AG04450 (cell line): ENCODE measurements around the gene KCTD15. TPM values are rescaled to one million over a fixed set of nuclear protein-coding genes. Genes with fewer than 3 reads are reported as not detected.

Experiments used
- CTCF ChIA-PET: fragments of 300-600, 350-600 bp; formaldehyde crosslinking; extraction: SDS; loops from one replicate; lab custom pipeline; 2022; ENCODE audit warnings: antibody characterized with exemption, inconsistent platforms; lab: Charles Lee
- POLR2A ChIA-PET: fragments of 350-600 bp; formaldehyde crosslinking; extraction: SDS; loops from one replicate; lab custom pipeline; 2021; ENCODE audit warnings: antibody characterized with exemption, inconsistent platforms; lab: Yijun Ruan, JAX
- DNase-seq: peaks from one replicate; pipeline ENCODE4 v3.0.0-alpha.2; 2011; ENCODE audit warnings: low read depth, low spot score
- H3K27ac ChIP-seq: one replicate; pipeline ENCODE4 v1.5.1; 2012; ENCODE audit warnings: low read depth, low read length, control low read depth
- H3K27me3 ChIP-seq: one replicate; pipeline ENCODE4 v1.6.0; 2012; ENCODE audit warnings: low read length; ENCODE audit not compliant: control insufficient read depth, insufficient read depth
- H3K4me3 ChIP-seq: 2 replicates; pipeline ENCODE4 v1.5.1; 2011; ENCODE audit warnings: mild to moderate bottlenecking, low read depth, low read length, control low read depth
- H3K9me3 ChIP-seq: 2 replicates; pipeline ENCODE4 v1.5.1; 2012; ENCODE audit warnings: low read length; ENCODE audit not compliant: control insufficient read depth, insufficient read depth
- polyA plus RNA-seq: library from polyadenylated mRNA; depleted of rRNA; stranded (reverse); fragments of >200 nt; gene quantifications from 2 replicates; pipeline ENCODE4 v1.2.3, GENCODE V29; 2011
- TF ChIP-seq, protein P1 (sequence below): IDR thresholded peaks from 2 replicates; pipeline ENCODE4 v1.5.1; 2011; ENCODE audit warnings: low read depth, low read length, control low read depth, inconsistent platforms

Gene KCTD15
- polyA plus RNA-seq, 1 experiment, result 15.6 TPM

DNA sequence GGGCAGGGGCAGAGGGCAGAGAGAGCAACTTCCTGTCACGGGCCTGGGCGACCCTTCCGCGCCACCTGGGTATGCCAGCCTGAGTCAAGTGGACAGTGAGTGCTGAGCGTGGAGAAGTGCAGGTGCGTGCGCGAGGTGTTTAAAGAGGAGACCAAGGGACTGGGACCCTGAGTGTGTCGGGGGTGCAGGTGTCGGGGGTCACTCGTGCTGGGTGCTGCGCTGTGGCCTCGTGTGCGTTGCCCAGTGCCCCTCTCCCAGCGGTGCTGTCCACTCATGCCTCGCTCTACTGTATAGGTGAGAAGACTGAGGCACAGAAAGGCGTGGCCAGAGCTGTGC, 18.9 kb upstream of the KCTD15 start:
- Histone ChIP-seq H3K27ac (no peak overlapping the region), H3K4me3 (no peak overlapping the region), H3K27me3 (peaks cover 11% of the 10 kb centered on the region), H3K9me3 (no peaks in the 10 kb centered on the region; the same call in 1 of the 2 replicates)
- DNase-seq, result no peak
- ChIA-PET POLR2A (interaction anchor here (1.0 kb wide), 1 partner anchor 20 kb away, joined by 6 read pairs; no protein-coding TSS in a partner anchor), CTCF (interaction anchor here (0.6 to 5.5 kb wide), 50 partner anchors 8 to 829 kb away, joined by 3 to 132 read pairs (median 4); no protein-coding TSS in a partner anchor)
- TF ChIP-seq, protein P1, sequence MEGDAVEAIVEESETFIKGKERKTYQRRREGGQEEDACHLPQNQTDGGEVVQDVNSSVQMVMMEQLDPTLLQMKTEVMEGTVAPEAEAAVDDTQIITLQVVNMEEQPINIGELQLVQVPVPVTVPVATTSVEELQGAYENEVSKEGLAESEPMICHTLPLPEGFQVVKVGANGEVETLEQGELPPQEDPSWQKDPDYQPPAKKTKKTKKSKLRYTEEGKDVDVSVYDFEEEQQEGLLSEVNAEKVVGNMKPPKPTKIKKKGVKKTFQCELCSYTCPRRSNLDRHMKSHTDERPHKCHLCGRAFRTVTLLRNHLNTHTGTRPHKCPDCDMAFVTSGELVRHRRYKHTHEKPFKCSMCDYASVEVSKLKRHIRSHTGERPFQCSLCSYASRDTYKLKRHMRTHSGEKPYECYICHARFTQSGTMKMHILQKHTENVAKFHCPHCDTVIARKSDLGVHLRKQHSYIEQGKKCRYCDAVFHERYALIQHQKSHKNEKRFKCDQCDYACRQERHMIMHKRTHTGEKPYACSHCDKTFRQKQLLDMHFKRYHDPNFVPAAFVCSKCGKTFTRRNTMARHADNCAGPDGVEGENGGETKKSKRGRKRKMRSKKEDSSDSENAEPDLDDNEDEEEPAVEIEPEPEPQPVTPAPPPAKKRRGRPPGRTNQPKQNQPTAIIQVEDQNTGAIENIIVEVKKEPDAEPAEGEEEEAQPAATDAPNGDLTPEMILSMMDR, result no peak

DNA sequence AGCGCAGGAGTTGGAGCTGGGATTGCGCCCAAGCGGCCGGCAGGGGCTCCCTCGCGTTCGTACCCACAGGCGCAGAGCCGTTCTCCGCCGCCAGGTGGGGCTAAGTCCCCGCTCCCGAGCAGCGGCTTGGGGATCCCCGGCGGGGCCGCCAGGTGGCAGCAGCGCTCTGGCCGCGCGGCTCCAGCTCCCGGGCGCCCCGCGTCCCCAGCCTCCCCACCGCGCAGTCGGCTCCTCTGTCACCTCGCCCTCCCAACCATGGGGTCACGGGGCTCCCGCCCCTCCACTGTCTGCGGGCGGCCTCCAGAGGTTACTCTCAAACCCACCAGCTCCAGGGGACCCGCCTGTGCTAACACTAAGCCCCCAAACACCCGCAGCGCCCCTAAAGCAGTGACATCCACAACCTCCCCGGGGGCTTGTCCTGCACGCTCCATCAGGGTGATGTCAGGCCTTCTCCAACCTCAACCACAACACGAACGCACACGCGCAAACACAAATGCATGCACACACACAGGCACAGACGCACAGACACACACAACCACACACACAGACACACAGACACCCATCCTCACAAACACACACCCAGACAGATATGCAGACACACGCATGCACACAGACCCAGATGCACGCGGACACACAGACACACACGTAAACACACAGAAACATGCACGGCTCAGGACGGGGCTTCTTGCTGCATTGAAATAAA, 18.4 kb upstream of the KCTD15 start:
- Histone ChIP-seq H3K27me3 (peaks cover 11% of the 10 kb centered on the region), H3K27ac (peak overlapping the region; percentile 11), H3K4me3 (no peak overlapping the region), H3K9me3 (no peaks in the 10 kb centered on the region; the same call in 1 of the 2 replicates)
- DNase-seq, result no peak
- ChIA-PET CTCF (interaction anchor here (0.6 to 5.5 kb wide), 52 partner anchors 9 to 830 kb away, joined by 3 to 132 read pairs (median 4); no protein-coding TSS in a partner anchor), POLR2A (interaction anchor here (1.0 kb wide), 1 partner anchor 20 kb away, joined by 6 read pairs; no protein-coding TSS in a partner anchor)
- TF ChIP-seq, protein P1, result peak; percentile 100

DNA sequence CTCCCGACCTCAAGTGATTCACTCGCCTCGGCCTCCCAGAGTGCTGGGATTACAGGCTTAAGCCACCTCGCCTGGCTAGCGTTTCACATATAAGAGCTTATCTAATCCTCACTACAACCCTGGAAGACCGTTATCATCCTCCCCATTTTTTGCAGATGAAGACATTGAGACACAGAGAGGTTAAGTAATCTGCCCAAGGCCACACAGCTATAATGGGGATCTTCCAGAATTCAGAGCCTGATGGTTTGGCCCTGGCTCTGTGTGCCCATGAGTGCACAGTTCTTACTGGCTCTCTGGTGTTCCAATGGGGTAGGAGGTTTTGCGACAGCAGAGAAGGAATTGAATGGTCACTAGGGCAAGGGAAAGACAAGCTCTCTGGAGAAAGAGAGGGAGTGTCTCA, 16.8 kb upstream of the KCTD15 start:
- Histone ChIP-seq H3K27ac (no peak overlapping the region), H3K9me3 (no peaks in the 10 kb centered on the region; the same call in 1 of the 2 replicates), H3K27me3 (peaks cover 7% of the 10 kb centered on the region), H3K4me3 (no peak overlapping the region)
- CTCF ChIA-PET, result interaction anchor here (0.6 to 5.5 kb wide), 7 partner anchors 9 to 346 kb away, joined by 3 to 132 read pairs (median 4); no protein-coding TSS in a partner anchor
- TF ChIP-seq, protein P1, result no peak
- no peak for DNase-seq
- POLR2A ChIA-PET, result no interaction called here

DNA sequence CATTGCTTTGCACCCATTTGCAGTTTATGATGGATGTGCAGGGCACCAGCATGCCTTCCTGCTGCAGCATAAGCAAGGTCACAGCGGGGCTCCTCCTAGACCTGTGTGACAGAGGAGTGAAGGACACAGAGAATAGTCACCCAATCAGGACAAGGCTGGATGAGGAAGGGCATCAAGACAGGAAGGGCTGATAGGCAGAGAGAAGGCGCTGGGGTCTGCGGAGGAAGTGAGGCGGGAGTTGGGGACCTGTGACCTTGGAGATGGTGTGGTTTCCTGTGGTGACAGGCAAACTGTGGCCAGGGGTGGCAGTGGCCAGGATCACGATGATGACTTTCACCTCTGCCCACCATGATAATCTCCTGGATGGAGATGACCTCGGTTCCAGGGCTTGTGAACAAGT, 16.4 kb upstream of the KCTD15 start:
- Histone ChIP-seq H3K4me3 (no peak overlapping the region), H3K27ac (no peak overlapping the region), H3K9me3 (no peaks in the 10 kb centered on the region; the same call in 1 of the 2 replicates), H3K27me3 (peaks cover 7% of the 10 kb centered on the region)
- TF ChIP-seq, protein P1, result no peak
- no peak for DNase-seq
- CTCF ChIA-PET, result interaction anchor here (0.6 to 5.5 kb wide), 6 partner anchors 9 to 345 kb away, joined by 3 to 132 read pairs (median 33); no protein-coding TSS in a partner anchor
- POLR2A ChIA-PET, result no interaction called here

DNA sequence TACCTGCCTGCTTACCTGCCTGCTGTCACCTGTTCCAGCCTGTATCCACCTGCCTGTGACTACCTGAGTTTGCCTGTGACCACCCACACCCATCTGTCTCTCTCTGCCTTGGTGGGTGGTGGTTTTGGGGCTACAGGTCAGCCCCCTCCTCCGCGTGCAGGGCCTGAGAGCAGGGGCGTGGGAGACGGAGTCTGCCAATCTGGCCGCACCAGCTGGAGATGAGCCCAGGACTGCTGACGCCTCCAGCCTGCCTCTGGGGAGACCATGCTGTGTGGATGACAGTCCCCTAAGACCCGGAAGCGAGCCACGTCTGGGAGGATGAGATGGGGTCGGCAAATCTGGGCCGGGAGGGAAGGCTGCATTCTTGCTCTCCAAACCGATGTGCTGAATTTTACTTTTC, 15.9 kb upstream of the KCTD15 start:
- DNase-seq, result no peak
- no peak overlapping the region for H3K4me3 ChIP-seq
- ChIA-PET CTCF (interaction anchor here (2.1 to 5.5 kb wide), 2 partner anchors 14 to 217 kb away, joined by 9 to 132 read pairs; no protein-coding TSS in a partner anchor), POLR2A (no interaction called here)
- TF ChIP-seq, protein P1, result no peak
- H3K27ac ChIP-seq, result no peak overlapping the region
- H3K27me3 ChIP-seq, result peaks cover 7% of the 10 kb centered on the region
- H3K9me3 ChIP-seq, result no peaks in the 10 kb centered on the region; the same call in 1 of the 2 replicates
